Ectodermal cell (in vitro differentiated cells): ENCODE data around the gene TBC1D14.
"Not testable (repeated sequence)": the region's sequence is repeated elsewhere in the genome, so short reads cannot be mapped to it uniquely, and the experiment has no call there.

ENCODE experiments used
- H3K27ac ChIP-seq: 2 replicates; pipeline ENCODE4 v1.7.0; 2013; ENCODE audit warnings: mild to moderate bottlenecking, low read depth, low read length; ENCODE audit not compliant: insufficient read depth, poor library complexity, severe bottlenecking
- H3K27me3 ChIP-seq: 2 replicates; pipeline ENCODE4 v1.7.0; 2013; ENCODE audit warnings: mild to moderate bottlenecking, low read length; ENCODE audit not compliant: insufficient read depth, control insufficient read depth, poor library complexity, severe bottlenecking
- H3K36me3 ChIP-seq: one replicate; pipeline ENCODE4 v1.7.0; 2013; ENCODE audit warnings: low read length; ENCODE audit not compliant: control insufficient read depth, insufficient read depth
- H3K4me1 ChIP-seq: one replicate; pipeline ENCODE4 v1.7.0; 2013; ENCODE audit warnings: low read length; ENCODE audit not compliant: control insufficient read depth, insufficient read depth
- H3K4me3 ChIP-seq: 2 replicates; pipeline ENCODE4 v1.7.0; 2013; ENCODE audit warnings: low read depth, low read length, control low read depth; ENCODE audit not compliant: insufficient read depth
- H3K9me3 ChIP-seq: 2 replicates; pipeline ENCODE4 v1.7.0; 2013; ENCODE audit warnings: mild to moderate bottlenecking, low read length, moderate library complexity; ENCODE audit not compliant: control insufficient read depth
- WGBS, 2 experiments: methylation state at CpG; one replicate each; pipeline ENCODE4 v1.1.7; 2013; ENCODE audit warnings: missing lambda C conversion rate in 2 of 2; 5-methylcytosine and 5-hydroxymethylcytosine counted together

TBC1D14 gene

DNA sequence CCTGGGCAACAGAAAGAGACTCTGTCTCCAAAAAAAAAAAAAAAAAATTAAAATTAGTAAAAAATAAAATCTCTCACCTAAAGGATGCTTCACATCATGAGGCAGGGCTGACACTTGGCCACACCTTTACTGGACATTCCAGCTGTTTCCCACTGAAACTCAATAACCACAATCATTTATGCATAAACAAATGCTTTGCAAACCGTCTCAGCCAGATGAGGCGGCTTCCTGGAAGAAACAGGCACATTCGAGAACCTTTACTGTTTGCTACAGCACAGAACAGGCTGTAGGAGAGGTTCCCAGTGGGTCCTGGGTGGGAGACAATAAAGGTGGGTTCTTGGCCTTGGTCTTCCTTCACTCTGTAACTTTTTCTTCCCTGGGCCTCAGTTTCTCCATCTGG, 10.9 kb upstream of the TBC1D14 start:
- Histone ChIP-seq H3K36me3 (no peaks in the 10 kb centered on the region), H3K4me3 (no peak overlapping the region), H3K27ac (no peak overlapping the region), H3K9me3 (no peaks in the 10 kb centered on the region), H3K27me3 (no peaks in the 10 kb centered on the region), H3K4me1 (peaks cover 12% of the 10 kb centered on the region)
- WGBS, 2 experiments: 93 to 97% methylated on average over 3 of the region's 3 CpGs

DNA sequence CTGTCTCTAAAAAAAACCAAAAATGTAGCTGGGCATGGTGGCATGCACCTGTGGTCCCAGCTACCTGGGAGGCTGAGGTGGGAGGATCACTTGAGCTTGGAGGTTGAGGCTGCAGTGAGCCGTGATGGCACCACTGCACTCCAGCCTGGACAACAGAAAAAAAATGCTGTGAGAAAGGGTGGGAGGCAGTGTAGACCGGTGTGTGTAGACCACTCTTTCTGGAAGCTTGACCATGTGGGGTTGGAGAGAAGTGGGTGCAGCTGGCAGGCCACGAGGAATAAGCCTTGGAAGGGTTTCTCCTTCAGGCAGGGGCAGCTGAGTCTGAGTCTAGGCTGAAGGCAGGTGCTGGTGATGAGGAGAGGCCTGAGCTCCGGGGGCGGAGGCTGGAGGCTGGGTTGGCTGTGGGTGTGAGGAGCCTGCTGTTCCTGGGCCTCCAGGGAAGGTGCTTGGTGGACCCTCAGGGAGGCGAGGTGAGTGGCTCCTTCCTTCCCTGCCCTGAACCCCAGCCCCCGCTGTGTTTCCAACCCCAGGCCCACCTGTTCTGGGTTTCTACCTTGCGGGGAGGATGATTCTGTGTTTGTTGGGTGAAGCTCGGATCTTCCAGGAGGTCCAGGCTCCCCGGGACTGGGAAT, 9.3 kb upstream of the TBC1D14 start:
- H3K27ac ChIP-seq: no peak overlapping the region
- H3K9me3 ChIP-seq: no peaks in the 10 kb centered on the region
- H3K4me3 ChIP-seq: no peak overlapping the region
- WGBS, 2 experiments: 92 to 94% methylated on average over 10 of the region's 10 CpGs
- H3K36me3 ChIP-seq: no peaks in the 10 kb centered on the region
- peaks cover 12% of the 10 kb centered on the region for H3K4me1 ChIP-seq
- H3K27me3 ChIP-seq: no peaks in the 10 kb centered on the region

DNA sequence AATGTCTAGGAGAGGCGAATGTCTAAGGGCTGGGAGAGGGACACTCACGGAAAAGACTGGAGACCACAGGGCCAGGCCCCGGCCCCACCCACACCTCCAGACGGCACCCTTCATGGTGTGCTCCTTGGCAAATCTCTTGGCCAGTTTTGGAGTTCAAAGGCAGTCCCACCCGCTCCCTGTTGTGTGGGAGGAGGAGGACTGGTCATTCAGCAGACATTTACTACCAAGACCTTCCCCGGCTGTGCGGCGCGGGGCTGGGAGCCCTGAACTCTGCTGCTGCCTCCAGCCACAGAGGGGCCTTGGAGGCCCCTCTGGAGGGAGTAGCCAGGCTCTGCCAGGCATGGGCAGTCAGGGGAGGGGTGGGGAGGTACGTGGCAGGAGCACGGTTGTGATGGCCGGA, 8.7 kb upstream of the TBC1D14 start:
- 91 to 94% methylated on average over 12 of the region's 12 CpGs for WGBS, 2 experiments
- Histone ChIP-seq H3K4me1 (peaks cover 12% of the 10 kb centered on the region), H3K27me3 (no peaks in the 10 kb centered on the region), H3K36me3 (no peaks in the 10 kb centered on the region), H3K27ac (no peak overlapping the region), H3K9me3 (no peaks in the 10 kb centered on the region), H3K4me3 (no peak overlapping the region)

DNA sequence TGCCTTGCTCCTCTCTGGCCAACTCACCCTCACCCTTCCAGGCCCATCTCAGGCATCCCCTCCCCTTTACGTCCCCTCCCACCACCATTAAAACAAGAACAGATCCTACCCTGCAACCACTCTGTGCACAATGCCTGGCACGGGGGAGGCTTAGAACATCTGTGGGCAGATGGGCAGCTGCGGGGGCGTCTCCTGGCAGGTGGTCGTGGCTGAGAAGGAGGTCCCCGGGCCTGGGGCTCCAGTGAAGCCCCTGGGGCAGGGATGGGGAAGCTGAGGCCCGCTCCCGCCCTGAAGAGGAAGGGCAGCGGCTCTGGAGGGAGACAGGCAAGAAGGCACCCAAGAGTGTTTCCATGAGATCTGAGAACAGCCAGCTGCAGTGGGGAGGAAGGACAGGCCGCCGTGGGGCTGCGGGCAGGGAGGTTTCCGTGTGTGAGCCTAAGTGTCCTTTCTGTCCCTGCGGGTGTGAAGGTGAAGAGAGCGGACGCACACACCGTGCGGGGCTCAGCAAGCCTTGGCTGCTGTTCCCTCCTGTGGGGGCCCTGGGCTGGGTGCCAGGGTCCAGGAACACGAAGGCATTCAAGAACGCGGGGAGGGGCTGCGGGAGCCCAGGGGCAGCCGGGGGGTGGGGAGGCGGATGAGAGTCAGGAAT, 7.8 kb upstream of the TBC1D14 start:
- Histone ChIP-seq H3K4me3 (no peak overlapping the region), H3K36me3 (no peaks in the 10 kb centered on the region), H3K27ac (no peak overlapping the region), H3K4me1 (peaks cover 12% of the 10 kb centered on the region), H3K9me3 (no peaks in the 10 kb centered on the region), H3K27me3 (no peaks in the 10 kb centered on the region)
- WGBS, 2 experiments: 89% methylated on average over 24 of the region's 24 CpGs

DNA sequence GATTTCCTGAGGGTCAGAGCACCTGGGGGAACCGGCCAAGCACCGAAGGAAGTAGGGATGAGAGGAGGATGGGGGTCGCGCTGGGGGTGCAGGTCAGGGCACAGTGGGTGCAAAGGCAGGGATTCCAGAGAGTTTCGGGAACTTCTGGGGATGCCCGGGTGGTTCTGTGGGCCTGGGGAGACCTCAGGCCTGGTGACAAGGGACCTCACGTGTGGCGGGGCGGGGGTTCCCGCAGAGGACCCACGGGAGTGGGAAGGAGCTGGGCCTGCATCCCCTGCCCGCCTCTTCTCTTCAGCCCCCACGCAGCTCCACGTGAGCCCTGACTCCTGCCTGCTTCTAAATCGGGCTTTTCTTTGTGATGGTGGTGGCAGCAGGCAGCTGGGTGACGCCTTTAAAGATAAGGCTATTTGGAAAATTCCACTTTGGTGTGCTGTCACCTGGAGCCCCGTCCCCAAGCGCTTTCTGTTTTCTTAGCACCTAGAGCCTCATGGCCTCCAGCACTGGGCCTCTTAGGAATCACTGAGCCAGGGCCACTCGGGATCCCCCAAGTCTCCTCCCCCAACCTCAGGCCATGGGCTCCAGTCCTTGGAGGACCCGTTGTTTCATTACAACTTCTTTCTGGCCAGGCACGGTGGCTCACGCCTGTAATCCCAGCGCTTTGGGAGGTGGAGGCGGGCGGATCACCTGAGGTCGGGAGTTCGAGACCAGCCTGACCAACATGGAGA, 7.1 kb upstream of the TBC1D14 start:
- H3K4me3 ChIP-seq: no peak overlapping the region
- no peaks in the 10 kb centered on the region for H3K9me3 ChIP-seq
- peaks cover 6% of the 10 kb centered on the region for H3K27me3 ChIP-seq
- no peak overlapping the region for H3K27ac ChIP-seq
- peaks cover 12% of the 10 kb centered on the region for H3K4me1 ChIP-seq
- no peaks in the 10 kb centered on the region for H3K36me3 ChIP-seq
- 86% methylated on average over 27 of the region's 27 CpGs for WGBS, 2 experiments

DNA sequence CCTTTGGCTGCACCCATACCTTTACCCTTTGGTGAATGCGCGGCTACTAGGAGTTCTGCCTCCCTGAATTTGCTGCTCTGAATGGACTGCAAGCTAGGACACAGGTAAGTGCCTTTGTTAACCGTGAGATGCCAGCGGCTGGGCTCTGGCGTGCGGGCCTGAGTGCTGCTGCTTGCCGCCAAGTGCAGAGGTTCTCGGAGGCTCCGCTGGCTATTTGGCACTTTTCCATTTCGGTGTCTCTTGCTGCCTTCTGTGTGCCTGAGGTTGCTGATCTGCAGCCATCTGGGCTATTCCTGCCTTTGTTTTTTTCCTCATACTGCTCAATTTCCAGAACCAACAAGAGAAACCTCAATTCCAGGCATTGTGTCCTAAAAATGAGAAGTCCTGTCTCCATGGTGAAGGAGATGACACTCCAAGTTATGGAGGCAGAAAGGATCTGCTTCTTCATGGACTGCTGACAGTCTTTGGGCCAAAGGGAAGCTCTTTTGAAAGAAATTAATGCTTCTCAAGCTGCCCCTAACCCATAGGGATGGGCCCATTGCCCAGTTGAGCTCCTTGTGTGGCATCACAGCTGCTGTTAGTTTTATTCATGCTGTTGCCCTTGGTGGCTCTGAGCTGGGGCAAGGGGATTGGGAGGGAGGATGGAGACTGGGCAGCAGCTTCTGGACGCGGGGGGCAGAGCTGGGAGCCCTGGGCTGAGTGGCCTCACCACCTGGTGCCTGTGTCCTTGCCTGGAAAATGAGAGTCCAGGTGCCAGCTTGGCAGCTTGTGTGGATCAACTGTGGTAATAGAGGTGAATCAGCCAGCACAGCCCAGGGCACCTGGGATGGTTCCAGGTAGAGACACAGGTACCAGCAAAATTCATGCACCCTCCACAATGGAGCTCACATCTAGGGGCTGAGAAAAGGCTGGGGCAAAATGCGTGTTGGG, 3.8 kb upstream of the TBC1D14 start:
- Histone ChIP-seq H3K9me3 (no peaks in the 10 kb centered on the region), H3K27me3 (peaks cover 12% of the 10 kb centered on the region), H3K4me3 (no peak overlapping the region), H3K36me3 (no peaks in the 10 kb centered on the region), H3K4me1 (peaks cover 17% of the 10 kb centered on the region), H3K27ac (no peak overlapping the region)
- 90 to 92% methylated on average over 13 of the region's 13 CpGs for WGBS, 2 experiments

DNA sequence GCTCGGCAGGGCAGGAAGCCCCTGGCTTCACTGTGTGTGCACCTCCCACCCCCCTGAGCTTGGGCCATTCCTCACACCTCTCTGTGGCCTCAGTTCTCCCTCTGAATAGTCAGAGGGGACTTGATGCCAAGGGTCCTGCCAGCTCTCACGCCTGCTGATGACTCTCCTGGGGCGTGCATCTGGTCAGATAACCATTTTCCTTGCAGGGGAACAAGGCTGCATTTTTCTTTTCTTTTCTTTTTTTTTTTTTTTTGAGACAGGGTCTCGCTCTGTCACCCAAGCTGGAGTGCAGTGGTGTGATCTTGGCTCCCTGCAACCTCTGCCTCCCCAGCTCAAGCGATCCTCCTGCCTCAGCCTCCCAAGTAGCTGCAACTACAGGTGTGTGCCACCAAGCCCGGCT, 3.1 kb upstream of the TBC1D14 start:
- H3K4me1 ChIP-seq: peaks cover 16% of the 10 kb centered on the region
- 88 to 93% methylated on average over 6 of the region's 6 CpGs for WGBS, 2 experiments
- not testable (repeated sequence) for H3K9me3 ChIP-seq, H3K27ac ChIP-seq, H3K36me3 ChIP-seq, H3K4me3 ChIP-seq
- peaks cover 12% of the 10 kb centered on the region for H3K27me3 ChIP-seq

DNA sequence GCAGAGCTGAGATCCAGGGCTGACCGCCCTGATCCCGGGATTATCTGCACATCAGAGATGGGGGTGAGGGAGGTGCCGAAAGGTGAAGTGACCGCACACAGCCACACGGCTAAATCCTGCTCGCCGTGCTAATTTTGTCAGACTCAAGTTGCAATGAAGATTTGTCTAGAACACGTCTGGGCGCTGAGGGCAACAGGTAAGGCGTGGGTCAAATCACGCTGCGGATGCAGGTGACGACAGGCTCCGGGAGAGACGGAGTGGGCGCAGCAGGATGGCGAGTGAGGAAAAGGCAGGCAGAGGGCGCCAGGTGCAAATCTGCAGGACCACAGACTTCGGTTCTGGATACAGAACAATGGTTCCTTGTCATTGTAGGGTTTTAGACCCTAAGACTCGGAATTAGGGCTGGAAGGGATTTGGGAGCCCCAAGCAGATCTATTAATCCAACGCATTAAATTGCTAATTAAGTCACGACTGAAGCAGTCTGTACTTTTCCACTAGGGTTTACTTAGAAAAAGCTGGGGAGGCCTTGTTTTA, 1.9 kb upstream of the TBC1D14 start:
- H3K27ac ChIP-seq: no peak overlapping the region
- no peak overlapping the region for H3K4me3 ChIP-seq
- H3K36me3 ChIP-seq: no peaks in the 10 kb centered on the region

DNA sequence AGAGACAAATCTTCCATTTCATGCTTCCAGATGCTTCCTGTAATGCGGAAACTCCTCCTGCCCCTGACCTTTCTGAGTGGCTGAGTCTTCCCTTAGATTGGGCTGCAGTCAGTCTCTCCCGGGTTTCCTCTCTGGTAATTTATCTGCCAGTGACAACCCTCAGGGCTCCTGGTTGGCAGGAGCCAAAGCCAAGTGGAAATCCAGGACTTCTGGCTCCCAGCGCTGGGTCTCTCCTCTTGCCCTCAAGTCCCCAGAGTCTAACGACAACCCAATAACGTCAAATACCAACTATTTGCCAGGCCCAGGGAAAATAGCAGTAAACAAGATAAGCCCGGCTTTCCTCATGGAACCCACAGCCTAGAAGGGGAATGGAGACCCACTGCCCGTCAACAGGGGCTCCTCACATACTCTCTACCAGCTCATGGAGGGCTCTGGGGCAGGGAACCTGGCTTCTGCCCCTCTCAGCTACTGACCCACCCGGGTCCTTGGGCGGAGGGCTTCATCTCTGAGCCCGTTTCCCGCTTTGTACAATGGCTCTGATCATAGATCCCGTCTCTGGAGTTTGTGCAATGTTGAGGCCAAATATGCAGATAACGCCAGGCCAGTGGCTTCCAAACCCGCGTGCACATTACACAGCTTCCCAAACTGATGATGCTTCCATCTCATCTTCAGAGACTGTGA, 1.1 kb upstream of the TBC1D14 start:
- Histone ChIP-seq H3K9me3 (no peaks in the 10 kb centered on the region), H3K4me1 (peaks cover 6% of the 10 kb centered on the region), H3K4me3 (peak overlapping the region; percentile 69), H3K27ac (no peak overlapping the region), H3K36me3 (no peaks in the 10 kb centered on the region), H3K27me3 (peaks cover 12% of the 10 kb centered on the region)
- 63% methylated on average over 15 of the region's 15 CpGs for WGBS, 2 experiments

More for the DNA sequence above, 1.9 kb upstream of the TBC1D14 start:
- Histone ChIP-seq H3K4me1 (peaks cover 6% of the 10 kb centered on the region), H3K9me3 (no peaks in the 10 kb centered on the region), H3K27me3 (peaks cover 12% of the 10 kb centered on the region)
- 29% methylated on average over 22 of the region's 22 CpGs for WGBS, 2 experiments
